ENCODE data around the gene TIMP1.

GRCh38 chrX:47595716-47596251 is 13.5 kb downstream of the TIMP1 start:
- TF ChIP-seq EZH2 (IDR thresholded peaks at IDR 0.05; ENCODE audit: low read depth, unreplicated experiment) (no peak), CTCF (conservative IDR thresholded peaks at IDR 0.05; ENCODE audit: low read depth in 2 of 2) (no peak), EZH2phosphoT487 (IDR thresholded peaks at IDR 0.05; ENCODE audit: unreplicated experiment) (no peak), POLR2AphosphoS5 (IDR thresholded peaks at IDR 0.05; ENCODE audit: low read depth) (no peak), REST (IDR thresholded peaks at IDR 0.05; ENCODE audit: unreplicated experiment) (no peak), JUNB (IDR thresholded peaks at IDR 0.05; ENCODE audit: unreplicated experiment) (no peak), STAT1 (IDR thresholded peaks at IDR 0.05; ENCODE audit: unreplicated experiment) (no peak), NANOG (IDR thresholded peaks at IDR 0.05; ENCODE audit: borderline replicate concordance) (no peak), ZNF331 (CRISPR knock-in tag; IDR thresholded peaks at IDR 0.05; ENCODE audit: low read depth) (no peak), CREB1 (CRISPR knock-in tag; IDR thresholded peaks at IDR 0.05; ENCODE audit: low read depth) (no peak)

Measured in GM23338 (cell line).